ENCODE results near the gene TBL3.

The TBL3 gene

GRCh38 chr16:1990351-1991134 lies 18.7 kb downstream of the TBL3 start:
- TF ChIP-seq OSR1 (CRISPR knock-in tag; IDR thresholded peaks at IDR 0.05) (no peak), GLIS3 (CRISPR knock-in tag; IDR thresholded peaks at IDR 0.05) (no peak), ZFP3 (CRISPR knock-in tag; IDR thresholded peaks at IDR 0.05) (no peak), CSDC2 (CRISPR knock-in tag; IDR thresholded peaks at IDR 0.05) (no peak), ZNF70 (CRISPR knock-in tag; IDR thresholded peaks at IDR 0.05) (no peak), ZNF565 (CRISPR knock-in tag; conservative IDR thresholded peaks at IDR 0.05; ENCODE audit: low read depth) (no peak), ESRRG (CRISPR knock-in tag; IDR thresholded peaks at IDR 0.05) (no peak)
- TF ChIP-seq, protein P1, sequence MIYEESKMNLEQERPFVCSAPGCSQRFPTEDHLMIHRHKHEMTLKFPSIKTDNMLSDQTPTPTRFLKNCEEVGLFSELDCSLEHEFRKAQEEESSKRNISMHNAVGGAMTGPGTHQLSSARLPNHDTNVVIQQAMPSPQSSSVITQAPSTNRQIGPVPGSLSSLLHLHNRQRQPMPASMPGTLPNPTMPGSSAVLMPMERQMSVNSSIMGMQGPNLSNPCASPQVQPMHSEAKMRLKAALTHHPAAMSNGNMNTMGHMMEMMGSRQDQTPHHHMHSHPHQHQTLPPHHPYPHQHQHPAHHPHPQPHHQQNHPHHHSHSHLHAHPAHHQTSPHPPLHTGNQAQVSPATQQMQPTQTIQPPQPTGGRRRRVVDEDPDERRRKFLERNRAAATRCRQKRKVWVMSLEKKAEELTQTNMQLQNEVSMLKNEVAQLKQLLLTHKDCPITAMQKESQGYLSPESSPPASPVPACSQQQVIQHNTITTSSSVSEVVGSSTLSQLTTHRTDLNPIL (CRISPR knock-in tag; IDR thresholded peaks at IDR 0.05; ENCODE audit: low read depth), result no peak
- TF ChIP-seq, protein P2, sequence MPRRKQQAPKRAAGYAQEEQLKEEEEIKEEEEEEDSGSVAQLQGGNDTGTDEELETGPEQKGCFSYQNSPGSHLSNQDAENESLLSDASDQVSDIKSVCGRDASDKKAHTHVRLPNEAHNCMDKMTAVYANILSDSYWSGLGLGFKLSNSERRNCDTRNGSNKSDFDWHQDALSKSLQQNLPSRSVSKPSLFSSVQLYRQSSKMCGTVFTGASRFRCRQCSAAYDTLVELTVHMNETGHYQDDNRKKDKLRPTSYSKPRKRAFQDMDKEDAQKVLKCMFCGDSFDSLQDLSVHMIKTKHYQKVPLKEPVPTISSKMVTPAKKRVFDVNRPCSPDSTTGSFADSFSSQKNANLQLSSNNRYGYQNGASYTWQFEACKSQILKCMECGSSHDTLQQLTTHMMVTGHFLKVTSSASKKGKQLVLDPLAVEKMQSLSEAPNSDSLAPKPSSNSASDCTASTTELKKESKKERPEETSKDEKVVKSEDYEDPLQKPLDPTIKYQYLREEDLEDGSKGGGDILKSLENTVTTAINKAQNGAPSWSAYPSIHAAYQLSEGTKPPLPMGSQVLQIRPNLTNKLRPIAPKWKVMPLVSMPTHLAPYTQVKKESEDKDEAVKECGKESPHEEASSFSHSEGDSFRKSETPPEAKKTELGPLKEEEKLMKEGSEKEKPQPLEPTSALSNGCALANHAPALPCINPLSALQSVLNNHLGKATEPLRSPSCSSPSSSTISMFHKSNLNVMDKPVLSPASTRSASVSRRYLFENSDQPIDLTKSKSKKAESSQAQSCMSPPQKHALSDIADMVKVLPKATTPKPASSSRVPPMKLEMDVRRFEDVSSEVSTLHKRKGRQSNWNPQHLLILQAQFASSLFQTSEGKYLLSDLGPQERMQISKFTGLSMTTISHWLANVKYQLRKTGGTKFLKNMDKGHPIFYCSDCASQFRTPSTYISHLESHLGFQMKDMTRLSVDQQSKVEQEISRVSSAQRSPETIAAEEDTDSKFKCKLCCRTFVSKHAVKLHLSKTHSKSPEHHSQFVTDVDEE (CRISPR knock-in tag; IDR thresholded peaks at IDR 0.05), result no peak
- no peak for ATAC-seq

DNA sequence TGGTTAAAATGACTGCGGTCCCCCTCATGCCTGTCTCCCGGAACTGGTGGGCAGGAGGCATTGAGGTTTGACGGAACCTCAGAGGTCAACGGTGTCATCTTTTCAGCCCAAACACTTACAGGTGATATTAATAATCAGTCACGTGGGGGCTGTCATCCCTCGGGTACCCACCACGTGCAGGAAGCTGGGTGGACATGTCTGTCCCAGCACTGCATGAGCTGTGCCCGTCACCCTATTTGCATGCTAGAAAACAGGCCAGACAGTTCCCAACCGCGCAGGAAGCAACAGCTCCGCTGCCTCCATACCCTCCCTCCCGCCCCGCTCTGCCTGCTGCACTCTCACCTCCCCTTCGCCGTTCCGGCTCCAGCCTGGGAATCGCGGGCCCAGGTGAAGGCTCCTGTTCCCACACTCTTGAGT lies 19.3 kb downstream of the TBL3 start:
- ATAC-seq, result no peak
- no peak for TF ChIP-seq ZFP3 (CRISPR knock-in tag; IDR thresholded peaks at IDR 0.05)
- TF ChIP-seq, protein P3, sequence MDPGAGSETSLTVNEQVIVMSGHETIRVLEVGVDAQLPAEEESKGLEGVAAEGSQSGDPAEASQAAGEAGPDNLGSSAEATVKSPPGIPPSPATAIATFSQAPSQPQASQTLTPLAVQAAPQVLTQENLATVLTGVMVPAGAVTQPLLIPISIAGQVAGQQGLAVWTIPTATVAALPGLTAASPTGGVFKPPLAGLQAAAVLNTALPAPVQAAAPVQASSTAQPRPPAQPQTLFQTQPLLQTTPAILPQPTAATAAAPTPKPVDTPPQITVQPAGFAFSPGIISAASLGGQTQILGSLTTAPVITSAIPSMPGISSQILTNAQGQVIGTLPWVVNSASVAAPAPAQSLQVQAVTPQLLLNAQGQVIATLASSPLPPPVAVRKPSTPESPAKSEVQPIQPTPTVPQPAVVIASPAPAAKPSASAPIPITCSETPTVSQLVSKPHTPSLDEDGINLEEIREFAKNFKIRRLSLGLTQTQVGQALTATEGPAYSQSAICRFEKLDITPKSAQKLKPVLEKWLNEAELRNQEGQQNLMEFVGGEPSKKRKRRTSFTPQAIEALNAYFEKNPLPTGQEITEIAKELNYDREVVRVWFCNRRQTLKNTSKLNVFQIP (CRISPR knock-in tag; IDR thresholded peaks at IDR 0.05; ENCODE audit: borderline replicate concordance, low read depth), result no peak
- TF ChIP-seq OSR1 (CRISPR knock-in tag; IDR thresholded peaks at IDR 0.05), result no peak
- no peak for TF ChIP-seq GLIS3 (CRISPR knock-in tag; IDR thresholded peaks at IDR 0.05)
- TF ChIP-seq ESRRG (CRISPR knock-in tag; IDR thresholded peaks at IDR 0.05), result no peak
- no peak for TF ChIP-seq PPARA (CRISPR knock-in tag; IDR thresholded peaks at IDR 0.05; ENCODE audit: borderline replicate concordance)
- TF ChIP-seq SNAI2 (CRISPR knock-in tag; IDR thresholded peaks at IDR 0.05), result no peak
- TF ChIP-seq, protein P2 (CRISPR knock-in tag; IDR thresholded peaks at IDR 0.05), result no peak
- no peak for TF ChIP-seq ARNTL (CRISPR knock-in tag; IDR thresholded peaks at IDR 0.05; ENCODE audit: borderline replicate concordance, low read depth)
- TF ChIP-seq TCF4 (CRISPR knock-in tag; IDR thresholded peaks at IDR 0.05; ENCODE audit: borderline replicate concordance), result no peak
- TF ChIP-seq ZNF70 (CRISPR knock-in tag; IDR thresholded peaks at IDR 0.05), result no peak
- no peak for TF ChIP-seq ISL1 (CRISPR knock-in tag; IDR thresholded peaks at IDR 0.05)
- no peak for TF ChIP-seq TOX (CRISPR knock-in tag; IDR thresholded peaks at IDR 0.05; ENCODE audit: borderline replicate concordance)
- no peak for TF ChIP-seq ZFP30 (CRISPR knock-in tag; IDR thresholded peaks at IDR 0.05)
- no peak for TF ChIP-seq PATZ1 (CRISPR knock-in tag; IDR thresholded peaks at IDR 0.05; ENCODE audit: borderline replicate concordance)
- no peak for TF ChIP-seq BACH2 (CRISPR knock-in tag; IDR thresholded peaks at IDR 0.05; ENCODE audit: borderline replicate concordance)
- no peak for TF ChIP-seq CSDC2 (CRISPR knock-in tag; IDR thresholded peaks at IDR 0.05)
- TF ChIP-seq, protein P1 (CRISPR knock-in tag; IDR thresholded peaks at IDR 0.05; ENCODE audit: low read depth), result no peak
- TF ChIP-seq, protein P4, sequence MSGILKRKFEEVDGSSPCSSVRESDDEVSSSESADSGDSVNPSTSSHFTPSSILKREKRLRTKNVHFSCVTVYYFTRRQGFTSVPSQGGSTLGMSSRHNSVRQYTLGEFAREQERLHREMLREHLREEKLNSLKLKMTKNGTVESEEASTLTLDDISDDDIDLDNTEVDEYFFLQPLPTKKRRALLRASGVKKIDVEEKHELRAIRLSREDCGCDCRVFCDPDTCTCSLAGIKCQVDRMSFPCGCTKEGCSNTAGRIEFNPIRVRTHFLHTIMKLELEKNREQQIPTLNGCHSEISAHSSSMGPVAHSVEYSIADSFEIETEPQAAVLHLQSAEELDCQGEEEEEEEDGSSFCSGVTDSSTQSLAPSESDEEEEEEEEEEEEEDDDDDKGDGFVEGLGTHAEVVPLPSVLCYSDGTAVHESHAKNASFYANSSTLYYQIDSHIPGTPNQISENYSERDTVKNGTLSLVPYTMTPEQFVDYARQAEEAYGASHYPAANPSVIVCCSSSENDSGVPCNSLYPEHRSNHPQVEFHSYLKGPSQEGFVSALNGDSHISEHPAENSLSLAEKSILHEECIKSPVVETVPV (CRISPR knock-in tag; IDR thresholded peaks at IDR 0.05), result no peak
- no peak for TF ChIP-seq RARB (CRISPR knock-in tag; IDR thresholded peaks at IDR 0.05)

All from SK-N-SH treated with all-trans-retinoic acid at 6 μM for 48 hours (cell line).